Inferior parietal cortex (tissue), 1 donor: Measurements from ENCODE around the gene NEK10.
"Not testable (repeated sequence)": the region's sequence is repeated elsewhere in the genome, so short reads cannot be mapped to it uniquely, and the experiment has no call there.

Experiments
- DNase-seq: peaks from one replicate; pipeline ENCODE4 v3.0.0-alpha.2; 2016; ENCODE audit errors: extremely low spot score

Gene NEK10

DNA sequence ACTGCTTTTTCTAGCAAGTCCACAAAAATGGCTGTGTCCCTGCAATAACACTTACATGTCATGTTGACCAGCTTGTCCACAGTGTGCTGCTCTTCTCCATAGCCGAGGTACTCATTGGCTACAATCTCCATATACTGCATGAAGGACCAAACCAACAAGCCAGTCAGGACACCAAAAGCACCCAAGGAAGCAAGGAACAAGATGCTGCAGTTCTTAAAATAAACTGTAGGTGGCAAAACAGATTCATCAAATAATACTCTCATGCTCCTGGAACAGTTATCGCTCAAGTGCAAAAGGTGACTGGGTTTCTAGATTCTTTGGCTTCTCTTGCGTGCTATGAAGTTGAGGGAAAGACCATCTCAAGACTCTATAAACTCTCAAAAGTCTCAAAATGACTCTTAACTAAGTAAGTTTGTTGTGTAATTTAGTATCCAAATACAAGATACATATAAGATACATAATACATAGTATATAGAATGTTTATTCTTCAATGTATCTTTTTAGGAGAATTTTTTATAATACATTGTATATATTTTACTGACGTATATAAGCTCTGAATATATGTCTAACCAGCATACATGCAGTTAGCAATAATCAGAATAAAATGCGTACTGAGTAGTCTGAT lies 57.0 kb downstream of the NEK10 start:
- peak; percentile 85 for DNase-seq

DNA sequence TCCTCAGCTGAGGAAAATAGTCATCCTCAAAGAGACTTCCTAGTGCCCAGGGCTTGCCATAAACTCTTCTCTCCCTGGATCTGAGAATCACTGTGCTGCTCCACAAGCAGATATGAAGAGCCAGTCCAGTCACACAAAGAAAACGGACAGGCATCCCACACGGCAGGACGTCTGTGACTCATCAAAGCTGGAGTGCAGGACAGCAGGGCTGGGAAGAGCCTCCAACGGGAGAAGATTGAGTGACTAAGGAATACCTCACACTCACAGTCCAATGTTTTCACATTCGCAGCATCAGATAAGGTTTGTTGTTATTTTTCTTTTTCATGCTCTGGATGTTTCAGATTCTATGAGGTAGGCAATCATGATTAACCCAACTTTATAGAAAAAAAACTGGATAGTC lies 57.8 kb downstream of the NEK10 start:
- DNase-seq, result no peak

DNA sequence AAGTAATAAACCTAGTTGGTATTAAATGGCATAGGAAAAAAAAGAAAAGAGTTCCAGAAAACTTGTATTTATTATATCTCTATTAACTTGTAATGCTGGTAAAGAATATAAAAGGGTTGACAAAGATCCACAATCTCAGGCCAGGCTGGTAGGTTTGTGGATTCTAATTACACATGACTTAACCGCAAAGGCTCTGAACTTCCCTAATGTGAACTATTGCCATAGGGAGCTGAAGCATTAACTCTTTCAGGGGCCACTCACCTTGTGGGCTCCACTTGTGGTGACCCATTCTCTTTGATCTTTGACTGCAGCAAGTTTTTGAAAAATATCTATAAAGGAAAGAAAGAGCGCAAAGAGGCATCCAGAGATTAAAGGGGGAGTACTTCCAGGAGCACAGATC lies 58.5 kb downstream of the NEK10 start:
- DNase-seq, result no peak

DNA sequence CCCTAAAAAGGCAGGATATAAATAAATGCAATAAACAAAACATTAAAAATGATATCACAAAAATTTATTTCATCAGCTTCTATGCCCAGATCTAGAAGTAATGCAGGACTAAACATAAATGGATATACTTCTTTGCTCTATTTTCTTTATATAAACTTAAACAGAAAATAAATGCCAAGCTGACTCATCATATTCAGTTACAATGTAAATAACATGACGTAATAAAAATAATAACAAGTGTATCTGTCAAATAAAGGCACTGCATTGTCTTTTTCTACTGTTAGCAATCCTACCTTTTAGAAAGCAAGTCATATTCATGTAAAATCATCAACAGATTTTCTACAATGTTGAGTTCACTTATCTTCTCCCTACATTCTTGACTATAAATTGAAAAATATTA lies 61.6 kb downstream of the NEK10 start:
- no peak for DNase-seq

GRCh38 chr3:27302891-27303290 lies 66.3 kb downstream of the NEK10 start:
- no peak for DNase-seq

DNA sequence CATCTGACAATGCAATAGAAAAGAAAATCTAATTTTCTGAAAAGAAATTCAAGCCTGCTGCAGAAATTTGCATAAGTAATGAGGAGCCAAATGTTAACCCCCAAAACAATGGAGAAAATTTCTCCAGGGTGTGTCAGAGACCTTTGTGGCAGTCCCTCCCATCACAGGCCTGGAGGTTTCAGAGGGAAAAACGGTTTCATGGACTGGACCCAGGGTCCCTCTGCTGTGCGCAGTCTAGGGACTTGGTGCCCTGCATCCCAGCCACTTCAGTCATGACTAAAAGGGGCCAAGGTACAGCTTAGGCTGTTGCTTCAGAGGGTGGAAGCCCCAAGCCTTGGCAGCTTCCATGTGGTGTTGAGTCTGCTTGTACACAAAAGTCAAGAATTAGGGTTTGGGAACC lies 70.2 kb downstream of the NEK10 start:
- not testable (repeated sequence) for DNase-seq

GRCh38 chr3:27293939-27294338 lies 75.2 kb downstream of the NEK10 start:
- no peak for DNase-seq

- no peak for DNase-seq
Observed at GRCh38 chr3:27290760-27291159, 78.4 kb downstream of the NEK10 start.

GRCh38 chr3:27289769-27290413 lies 79.3 kb downstream of the NEK10 start:
- no peak for DNase-seq

GRCh38 chr3:27287052-27287451 lies 82.1 kb downstream of the NEK10 start:
- DNase-seq, result no peak

DNA sequence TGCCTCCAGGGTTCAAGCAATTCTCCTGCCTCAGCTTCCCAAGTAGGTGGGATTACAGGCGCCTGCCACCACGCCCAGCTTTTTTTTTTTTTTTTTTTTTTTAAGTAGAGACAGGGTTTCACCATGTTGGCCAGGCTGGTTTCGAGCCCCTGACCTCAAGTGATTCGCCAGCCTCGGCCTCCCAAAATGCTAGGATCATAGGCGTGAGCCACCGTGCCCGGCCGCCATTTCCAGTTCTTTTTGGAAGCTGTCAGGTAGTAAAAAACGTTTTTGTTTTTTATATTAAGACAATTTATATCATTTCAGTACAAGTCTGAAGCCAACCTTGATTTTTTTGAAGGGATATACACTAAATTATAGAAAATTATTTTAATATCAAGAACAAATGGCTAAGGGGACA lies 82.7 kb downstream of the NEK10 start:
- DNase-seq, result not testable (repeated sequence)

GRCh38 chr3:27285668-27286067 lies 83.5 kb downstream of the NEK10 start:
- no peak for DNase-seq

- no peak for DNase-seq
Observed at GRCh38 chr3:27281671-27282150, 87.5 kb downstream of the NEK10 start.

DNA sequence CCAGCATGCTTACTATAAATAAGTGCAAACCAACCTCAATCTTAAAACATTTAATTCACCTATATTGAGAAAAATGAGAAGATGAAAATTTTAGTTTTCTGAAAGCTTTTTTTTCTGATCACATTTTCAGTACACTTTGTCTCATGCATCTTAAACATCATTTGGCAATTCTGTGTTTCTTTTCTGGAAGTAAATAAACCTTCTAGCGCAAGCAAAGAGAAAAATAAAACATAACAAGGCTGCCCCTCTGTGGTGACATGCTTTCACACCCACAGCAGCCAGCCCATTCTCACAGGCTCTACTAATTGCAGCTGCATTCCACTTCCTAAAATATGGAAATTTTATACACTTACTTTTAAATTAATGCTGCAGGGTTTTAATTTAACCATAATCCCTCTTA lies 90.1 kb downstream of the NEK10 start:
- DNase-seq, result peak; percentile 72

GRCh38 chr3:27278383-27279055 lies 90.7 kb downstream of the NEK10 start:
- no peak for DNase-seq

DNA sequence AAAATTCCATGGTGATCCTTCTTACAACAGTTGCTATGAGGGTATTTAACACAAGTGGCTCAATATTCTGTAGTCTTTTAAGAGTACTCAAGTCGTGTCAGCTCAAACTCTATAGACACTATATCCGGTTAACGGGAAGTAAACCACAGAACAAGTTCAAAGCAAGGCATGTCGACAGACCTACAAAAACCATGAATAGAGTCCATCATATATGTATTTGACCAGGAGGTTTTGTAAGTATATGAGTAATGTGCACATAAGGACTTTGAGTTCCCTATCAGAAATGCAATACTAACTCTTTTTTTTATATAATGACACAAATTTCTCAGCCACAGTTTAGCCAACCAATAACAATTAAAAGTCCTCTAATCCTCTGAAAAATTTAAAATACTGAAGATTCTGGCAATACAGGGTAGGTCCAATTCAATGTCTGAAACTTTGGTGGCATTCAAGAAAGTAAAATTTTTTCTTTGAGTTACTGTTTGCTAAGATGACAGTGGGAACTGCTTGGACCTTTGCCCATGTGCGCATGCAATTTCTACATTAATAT lies 93.7 kb downstream of the NEK10 start:
- no peak for DNase-seq

GRCh38 chr3:27271890-27272289 lies 97.3 kb downstream of the NEK10 start:
- DNase-seq, result no peak

DNA sequence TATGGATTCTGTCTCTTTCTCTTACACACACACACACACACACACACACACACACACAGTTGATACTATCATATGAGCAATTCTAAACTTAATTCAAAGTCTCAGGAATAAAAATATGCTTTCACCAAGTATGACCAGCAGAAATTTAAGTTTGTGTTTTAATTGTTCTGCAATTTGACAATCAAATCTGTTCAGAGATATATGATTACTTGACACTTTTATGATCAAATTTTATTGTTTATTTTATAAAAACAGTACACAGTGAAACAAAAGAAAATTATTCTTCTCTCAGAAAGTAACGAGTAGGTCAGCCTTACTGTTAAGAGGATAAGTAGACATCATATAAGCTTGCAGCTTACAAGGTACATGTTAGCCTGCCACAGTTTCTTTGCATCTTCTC lies 114.3 kb downstream of the NEK10 start:
- DNase-seq, result no peak

DNA sequence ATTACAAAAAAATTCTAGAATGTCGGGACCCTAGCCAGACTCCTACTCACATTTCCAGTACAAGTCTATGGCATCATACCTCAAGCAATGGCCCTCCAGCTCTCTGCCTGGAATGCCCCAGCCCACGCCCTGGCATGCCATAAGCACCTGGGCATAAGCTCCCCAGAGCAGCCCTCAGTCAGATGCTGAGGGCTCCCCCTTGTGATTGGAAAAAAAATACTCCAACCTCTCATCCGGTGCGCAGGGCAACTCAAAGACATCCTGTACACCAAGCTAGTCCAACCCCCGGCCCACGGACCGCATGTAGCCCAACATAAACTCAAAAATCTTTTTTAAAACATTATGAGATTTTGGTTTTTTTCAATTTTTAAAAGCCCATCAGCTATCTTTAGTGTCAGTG lies 115.4 kb downstream of the NEK10 start:
- no peak for DNase-seq

- no peak for DNase-seq
Observed at GRCh38 chr3:27253391-27253790, 115.8 kb downstream of the NEK10 start.

GRCh38 chr3:27252646-27253045 lies 116.5 kb downstream of the NEK10 start:
- DNase-seq, result no peak

GRCh38 chr3:27244374-27244773 lies 124.8 kb downstream of the NEK10 start:
- DNase-seq, result no peak

DNA sequence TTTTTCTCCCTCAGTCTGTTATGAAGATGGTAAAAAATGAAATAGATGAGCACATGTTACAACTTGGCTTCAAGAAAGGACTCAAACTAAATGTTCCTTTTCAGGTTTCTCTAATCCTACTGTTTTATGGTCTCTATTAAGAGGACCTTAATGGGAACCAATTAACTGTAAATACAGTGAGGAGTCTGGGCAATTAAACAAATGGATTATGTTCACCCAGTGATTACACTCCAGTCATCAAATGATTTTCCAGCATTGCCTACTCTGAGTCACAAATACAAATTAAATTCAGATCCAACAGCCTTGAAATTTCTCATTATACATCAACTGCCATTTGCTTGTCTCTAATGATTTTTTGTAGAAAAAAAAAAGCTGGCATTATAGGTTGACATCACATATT lies 129.2 kb downstream of the NEK10 start:
- DNase-seq, result no peak
